Measurements from ENCODE around the gene POR.

The POR gene

DNA sequence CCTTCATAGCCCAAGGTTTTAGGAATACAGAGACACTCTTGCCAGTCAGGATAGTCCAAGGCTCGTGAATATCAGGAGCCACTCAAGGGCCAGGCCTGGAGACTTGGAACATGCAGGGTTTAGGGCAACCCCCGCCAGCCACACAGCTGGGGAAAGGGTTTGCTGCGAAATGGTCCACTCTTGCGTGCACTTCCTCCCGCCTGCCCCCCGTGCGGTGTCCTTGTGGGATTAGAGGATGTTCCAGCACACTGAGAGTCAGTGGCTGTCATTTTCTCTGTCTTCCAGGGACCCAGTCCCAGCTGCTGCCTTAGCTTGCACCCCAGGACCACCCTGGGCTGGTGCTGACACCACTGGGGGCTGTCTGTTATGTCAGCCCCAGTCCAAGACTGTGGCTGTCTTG is 38.5 kb downstream of the POR start:
- no peak for DNase-seq (ENCODE audit: low read depth)
- TF ChIP-seq, protein P1, sequence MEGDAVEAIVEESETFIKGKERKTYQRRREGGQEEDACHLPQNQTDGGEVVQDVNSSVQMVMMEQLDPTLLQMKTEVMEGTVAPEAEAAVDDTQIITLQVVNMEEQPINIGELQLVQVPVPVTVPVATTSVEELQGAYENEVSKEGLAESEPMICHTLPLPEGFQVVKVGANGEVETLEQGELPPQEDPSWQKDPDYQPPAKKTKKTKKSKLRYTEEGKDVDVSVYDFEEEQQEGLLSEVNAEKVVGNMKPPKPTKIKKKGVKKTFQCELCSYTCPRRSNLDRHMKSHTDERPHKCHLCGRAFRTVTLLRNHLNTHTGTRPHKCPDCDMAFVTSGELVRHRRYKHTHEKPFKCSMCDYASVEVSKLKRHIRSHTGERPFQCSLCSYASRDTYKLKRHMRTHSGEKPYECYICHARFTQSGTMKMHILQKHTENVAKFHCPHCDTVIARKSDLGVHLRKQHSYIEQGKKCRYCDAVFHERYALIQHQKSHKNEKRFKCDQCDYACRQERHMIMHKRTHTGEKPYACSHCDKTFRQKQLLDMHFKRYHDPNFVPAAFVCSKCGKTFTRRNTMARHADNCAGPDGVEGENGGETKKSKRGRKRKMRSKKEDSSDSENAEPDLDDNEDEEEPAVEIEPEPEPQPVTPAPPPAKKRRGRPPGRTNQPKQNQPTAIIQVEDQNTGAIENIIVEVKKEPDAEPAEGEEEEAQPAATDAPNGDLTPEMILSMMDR (IDR thresholded peaks at IDR 0.05; ENCODE audit: control insufficient read depth, insufficient read depth, low read depth, low read length, missing control alignments), result no peak
- H3K4me3 ChIP-seq (ENCODE audit: control insufficient read depth, low read depth, low read length), result no peak overlapping the region

DNA sequence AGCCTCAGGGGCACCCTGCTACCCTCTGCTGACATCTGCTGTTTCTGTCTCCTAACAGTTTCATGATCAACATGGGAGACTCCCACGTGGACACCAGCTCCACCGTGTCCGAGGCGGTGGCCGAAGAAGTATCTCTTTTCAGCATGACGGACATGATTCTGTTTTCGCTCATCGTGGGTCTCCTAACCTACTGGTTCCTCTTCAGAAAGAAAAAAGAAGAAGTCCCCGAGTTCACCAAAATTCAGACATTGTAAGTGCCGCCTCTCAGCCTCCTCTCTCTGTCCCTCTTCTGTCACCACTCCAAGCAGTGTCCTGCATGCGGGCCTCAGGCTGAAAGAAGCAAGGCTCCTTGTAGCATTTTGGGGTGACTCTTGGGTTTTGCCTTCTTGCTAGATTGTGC is 39.0 kb downstream of the POR start:
- TF ChIP-seq, protein P1 (IDR thresholded peaks at IDR 0.05; ENCODE audit: control insufficient read depth, insufficient read depth, low read depth, low read length, missing control alignments), result no peak
- H3K4me3 ChIP-seq (ENCODE audit: control insufficient read depth, low read depth, low read length), result no peak overlapping the region
- DNase-seq (ENCODE audit: low read depth), result no peak

DNA sequence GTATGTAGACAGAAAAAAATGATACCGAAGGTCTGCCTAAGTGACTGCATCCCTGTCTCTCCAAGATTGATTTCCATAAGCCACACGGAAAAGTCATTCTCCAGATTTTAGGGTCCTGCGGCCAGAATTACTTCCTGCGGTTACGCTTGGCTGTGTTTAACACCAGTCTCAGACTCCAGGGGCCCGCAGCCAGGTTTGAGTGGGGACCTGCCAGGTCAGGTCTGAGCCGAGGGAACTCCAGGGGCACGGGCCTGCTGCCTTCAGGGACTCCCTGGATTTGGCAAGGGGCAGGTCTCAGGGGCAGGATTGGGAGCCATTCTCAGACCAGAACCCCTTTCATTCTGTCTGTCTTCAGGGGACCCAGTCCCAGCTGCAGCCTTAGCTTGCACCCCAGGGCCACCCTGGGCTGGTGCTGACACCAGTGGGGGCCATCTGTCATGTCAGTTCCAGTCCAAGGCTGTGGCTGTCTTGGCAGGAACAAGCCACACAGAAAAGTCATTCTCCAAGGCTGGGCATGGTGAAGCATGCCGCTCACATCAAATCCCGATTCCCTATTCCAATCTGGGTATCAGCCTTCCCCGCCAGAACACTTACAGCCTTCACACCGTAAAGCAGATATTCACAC is 40.5 kb downstream of the POR start:
- no peak overlapping the region for H3K4me3 ChIP-seq (ENCODE audit: control insufficient read depth, low read depth, low read length)
- DNase-seq (ENCODE audit: low read depth), result no peak
- TF ChIP-seq, protein P1 (IDR thresholded peaks at IDR 0.05; ENCODE audit: control insufficient read depth, insufficient read depth, low read depth, low read length, missing control alignments), result no peak

DNA sequence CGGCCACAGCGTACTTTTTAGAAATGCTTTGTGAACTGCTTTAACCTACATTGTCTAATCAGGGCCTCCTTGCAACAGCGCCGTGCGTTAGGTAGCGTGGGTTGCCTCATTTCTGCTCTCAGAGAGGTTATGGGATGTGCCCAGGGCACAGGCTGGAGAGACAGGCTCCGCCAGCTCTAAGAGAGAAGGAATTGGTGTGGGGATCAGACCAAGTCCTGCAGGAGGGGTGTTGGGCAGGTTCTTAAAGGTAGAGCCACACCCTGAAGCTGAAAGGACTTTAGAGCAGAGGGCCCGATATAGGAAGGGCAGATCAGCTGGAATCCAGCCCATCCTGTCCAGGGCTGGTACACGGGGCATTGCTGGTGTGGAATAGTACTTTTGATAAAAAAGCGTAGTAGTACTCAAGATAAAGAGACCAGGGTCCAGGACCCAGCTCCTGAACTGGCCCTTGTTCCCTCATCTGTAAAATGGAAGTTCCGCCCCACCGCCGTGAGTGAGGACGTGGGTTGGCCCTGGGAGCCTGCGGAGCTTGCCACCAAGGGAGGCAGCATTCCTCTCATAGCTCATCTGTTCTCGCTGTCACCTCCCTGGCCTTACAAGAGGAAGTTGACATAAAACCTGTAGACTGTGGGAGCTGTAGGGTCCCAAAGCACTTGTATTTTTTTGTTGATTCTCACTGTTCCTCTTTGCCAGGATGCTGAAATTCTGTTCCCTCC is 42.2 kb downstream of the POR start:
- no peak overlapping the region for H3K4me3 ChIP-seq (ENCODE audit: control insufficient read depth, low read depth, low read length)
- DNase-seq (ENCODE audit: low read depth), result no peak
- TF ChIP-seq, protein P1 (IDR thresholded peaks at IDR 0.05; ENCODE audit: control insufficient read depth, insufficient read depth, low read depth, low read length, missing control alignments), result no peak

DNA sequence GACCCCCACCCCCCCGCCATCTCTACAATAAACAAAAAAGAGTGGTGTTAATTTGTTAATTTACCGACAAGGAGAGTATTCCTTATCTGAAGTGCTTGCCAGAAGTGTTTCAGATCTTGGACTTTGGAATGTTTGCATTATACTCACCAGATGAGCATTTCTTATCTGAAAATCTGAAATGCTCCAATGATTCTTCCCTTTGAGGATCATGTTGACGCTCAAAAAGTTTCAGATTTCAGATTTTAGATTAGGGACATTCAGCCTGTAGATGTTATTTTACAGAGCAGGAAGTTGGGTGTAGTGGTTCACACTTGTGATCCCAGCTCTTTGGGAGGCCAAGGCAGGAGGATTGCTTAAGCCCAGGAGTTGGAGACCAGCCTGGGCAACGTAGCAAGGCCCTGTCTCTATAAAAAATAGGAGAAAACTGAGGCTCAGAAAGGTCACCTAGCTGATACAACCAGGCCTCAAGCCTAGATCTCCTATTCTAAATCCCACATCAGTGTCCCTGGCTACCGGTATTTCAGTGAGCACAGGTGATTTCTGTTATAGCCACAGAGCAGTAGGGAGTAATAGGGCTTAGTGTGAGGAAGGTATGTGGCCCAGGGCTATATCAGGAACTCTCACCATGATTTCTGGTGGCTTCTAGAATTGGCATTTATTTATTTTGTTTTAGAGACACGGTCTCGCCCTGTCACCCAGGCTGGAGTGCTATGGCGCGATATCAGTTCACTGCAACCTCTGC is 44.0 kb downstream of the POR start:
- no peak overlapping the region for H3K4me3 ChIP-seq (ENCODE audit: control insufficient read depth, low read depth, low read length)
- no peak for DNase-seq (ENCODE audit: low read depth)
- TF ChIP-seq, protein P1 (IDR thresholded peaks at IDR 0.05; ENCODE audit: control insufficient read depth, insufficient read depth, low read depth, low read length, missing control alignments), result no peak

DNA sequence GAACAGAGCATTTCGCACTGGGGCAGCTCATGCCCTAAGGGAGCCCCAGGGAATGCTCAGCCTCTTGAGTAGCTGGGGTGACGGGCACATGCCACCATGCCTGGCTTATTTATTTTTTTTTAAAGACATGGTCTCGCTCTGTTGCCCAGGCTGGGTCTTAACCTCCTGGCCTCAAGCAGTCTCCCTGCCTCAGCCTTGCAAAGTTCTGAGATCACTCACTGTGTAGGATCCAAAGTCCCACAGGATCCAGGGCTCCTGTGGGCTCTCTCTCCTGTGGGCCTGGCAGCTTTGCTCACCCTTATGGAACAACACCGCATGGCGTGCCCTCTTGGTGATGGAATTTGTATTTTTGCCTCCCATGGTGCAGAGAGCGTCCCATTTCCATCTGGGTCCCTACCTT is 45.4 kb downstream of the POR start:
- TF ChIP-seq, protein P1 (IDR thresholded peaks at IDR 0.05; ENCODE audit: control insufficient read depth, insufficient read depth, low read depth, low read length, missing control alignments), result no peak
- H3K4me3 ChIP-seq (ENCODE audit: control insufficient read depth, low read depth, low read length), result no peak overlapping the region

More for the DNA sequence above, 45.4 kb downstream of the POR start:
- no peak for DNase-seq (ENCODE audit: low read depth)

Data from AG09309 (cell line).